Stimulated activated CD8-positive, alpha-beta memory T cell treated with anti-CD3 and anti-CD28 coated beads, Interleukin-4, amount 100 ng/mL, for 1 hour (primary cell): Measurements from ENCODE around the gene PRCP.
A peak's percentile ranks its signal among the peaks of the same experiment; 100 is the strongest.
"Not testable (repeated sequence)": the region's sequence is repeated elsewhere in the genome, so short reads cannot be mapped to it uniquely, and the experiment has no call there.

Source experiments
- DNase-seq, 2 donors: peaks; one replicate each; pipeline ENCODE4 v3.0.0-alpha.2; 2020; ENCODE audit warnings: low read depth in 2 of 2, low spot score in 1 of 2

The PRCP gene

GRCh38 chr11:82872377-82873150 is 27.7 kb downstream of the PRCP start:
- DNase-seq = no peak

GRCh38 chr11:82871646-82872045 is 28.6 kb downstream of the PRCP start:
- no peak for DNase-seq

- DNase-seq = no peak
These were observed 30.6 kb downstream of the PRCP start for GRCh38 chr11:82869657-82870056.

GRCh38 chr11:82867495-82868082 is 32.6 kb downstream of the PRCP start:
- DNase-seq = peak; percentile 54 to 70

- DNase-seq = no peak
These were observed 34.4 kb downstream of the PRCP start for GRCh38 chr11:82865841-82866240.

GRCh38 chr11:82864268-82864667 is 36.0 kb downstream of the PRCP start:
- DNase-seq = no peak

GRCh38 chr11:82863209-82863608 is 37.0 kb downstream of the PRCP start:
- no peak for DNase-seq

GRCh38 chr11:82862379-82862778 is 37.9 kb downstream of the PRCP start:
- DNase-seq = no peak

GRCh38 chr11:82859750-82860149 is 40.5 kb downstream of the PRCP start:
- no peak for DNase-seq

GRCh38 chr11:82858556-82859091 is 41.6 kb downstream of the PRCP start:
- DNase-seq = no peak

- no peak for DNase-seq
These were observed 42.1 kb downstream of the PRCP start for GRCh38 chr11:82858133-82858532.

- no peak for DNase-seq
These were observed 43.1 kb downstream of the PRCP start for GRCh38 chr11:82857145-82857544.

- no peak for DNase-seq
These were observed 44.6 kb downstream of the PRCP start for GRCh38 chr11:82855616-82856015.

GRCh38 chr11:82854916-82855315 is 45.3 kb downstream of the PRCP start:
- not testable (repeated sequence) for DNase-seq

GRCh38 chr11:82854242-82854641 is 46.0 kb downstream of the PRCP start:
- DNase-seq = no peak

GRCh38 chr11:82848829-82849228 is 51.4 kb downstream of the PRCP start:
- DNase-seq = no peak

GRCh38 chr11:82845356-82846353 is 54.6 kb downstream of the PRCP start:
- no peak for DNase-seq

GRCh38 chr11:82843057-82843795 is 57.0 kb downstream of the PRCP start:
- no peak for DNase-seq

- DNase-seq = no peak
These were observed 58.2 kb downstream of the PRCP start for GRCh38 chr11:82842019-82842418.

- DNase-seq = no peak
These were observed 62.6 kb downstream of the PRCP start for GRCh38 chr11:82837650-82838049.

- no peak for DNase-seq
These were observed 67.2 kb downstream of the PRCP start for GRCh38 chr11:82832983-82833382.
